Measurements from ENCODE around the gene OR7G2.

- TF ChIP-seq CTCF (IDR thresholded peaks at IDR 0.05) = no peak
- TF ChIP-seq POLR2AphosphoS5 (IDR thresholded peaks at IDR 0.05; ENCODE audit: low read depth, low read length) = no peak
These were observed 43.4 kb upstream of the OR7G2 start for GRCh38 chr19:9150650-9151049.
